Keratinocyte (primary cell): Measurements from ENCODE around the gene CD79A.

ENCODE experiments used
- EZH2 ChIP-seq: IDR thresholded peaks from one replicate; pipeline ENCODE4 v1.6.1; 2012; ENCODE audit warnings: inconsistent platforms, mild to moderate bottlenecking, low read length, moderate library complexity
- TF ChIP-seq, protein P1 (sequence below), 3 experiments: IDR thresholded peaks in 1 of 3; conservative IDR thresholded peaks in 1 of 3; optimal IDR thresholded peaks in 1 of 3; 2 replicates in 2 of 3; 3 replicates in 1 of 3; pipeline versions ENCODE3 to v1.5.1; 2011; ENCODE audit warnings: low read length in 3 of 3, mild to moderate bottlenecking in 3 of 3, moderate library complexity in 2 of 3, control low read depth in 1 of 3, inconsistent platforms in 1 of 3; ENCODE audit not compliant: insufficient read depth in 2 of 3; ENCODE audit errors: extremely low read depth in 1 of 3

DNA sequence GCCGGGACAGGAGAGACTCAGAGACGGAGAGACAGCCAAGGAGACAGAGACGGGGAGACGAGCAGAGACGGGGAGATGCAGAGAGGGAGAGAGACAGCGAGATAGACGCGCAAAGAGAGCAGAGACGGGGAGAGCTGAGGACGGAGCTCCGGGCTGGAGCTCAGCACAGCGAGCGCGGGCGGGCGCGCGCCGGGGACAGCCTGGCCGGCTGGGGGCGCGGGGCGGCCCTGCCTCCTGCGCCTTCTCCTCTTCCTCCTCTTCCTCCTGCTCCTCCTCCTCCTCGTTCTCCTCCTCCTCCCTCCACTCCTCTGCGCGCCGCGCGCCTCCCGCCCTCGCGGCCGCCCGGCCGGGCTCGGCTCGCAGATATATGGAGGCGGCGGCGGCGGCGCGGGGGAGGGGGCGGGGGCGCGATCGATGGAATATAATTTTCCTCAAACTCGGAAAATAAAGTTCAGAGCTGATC lies 51.2 kb downstream of the CD79A start, which contains the start of gene ERFL:
- TF ChIP-seq, protein P1, sequence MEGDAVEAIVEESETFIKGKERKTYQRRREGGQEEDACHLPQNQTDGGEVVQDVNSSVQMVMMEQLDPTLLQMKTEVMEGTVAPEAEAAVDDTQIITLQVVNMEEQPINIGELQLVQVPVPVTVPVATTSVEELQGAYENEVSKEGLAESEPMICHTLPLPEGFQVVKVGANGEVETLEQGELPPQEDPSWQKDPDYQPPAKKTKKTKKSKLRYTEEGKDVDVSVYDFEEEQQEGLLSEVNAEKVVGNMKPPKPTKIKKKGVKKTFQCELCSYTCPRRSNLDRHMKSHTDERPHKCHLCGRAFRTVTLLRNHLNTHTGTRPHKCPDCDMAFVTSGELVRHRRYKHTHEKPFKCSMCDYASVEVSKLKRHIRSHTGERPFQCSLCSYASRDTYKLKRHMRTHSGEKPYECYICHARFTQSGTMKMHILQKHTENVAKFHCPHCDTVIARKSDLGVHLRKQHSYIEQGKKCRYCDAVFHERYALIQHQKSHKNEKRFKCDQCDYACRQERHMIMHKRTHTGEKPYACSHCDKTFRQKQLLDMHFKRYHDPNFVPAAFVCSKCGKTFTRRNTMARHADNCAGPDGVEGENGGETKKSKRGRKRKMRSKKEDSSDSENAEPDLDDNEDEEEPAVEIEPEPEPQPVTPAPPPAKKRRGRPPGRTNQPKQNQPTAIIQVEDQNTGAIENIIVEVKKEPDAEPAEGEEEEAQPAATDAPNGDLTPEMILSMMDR (optimal IDR thresholded peaks at IDR 0.05 in 1 of 3, IDR thresholded peaks at IDR 0.05 in 1 of 3, conservative IDR thresholded peaks at IDR 0.05 in 1 of 3; ENCODE audit: extremely low read depth in 1 of 3, insufficient read depth in 2 of 3, low read length in 3 of 3) = peak in 1 of 3 experiments; percentile 13
- TF ChIP-seq EZH2 = no peak
